GM18861 (cell line): Measurements from ENCODE around the gene GLMN.

Source experiments
- ATAC-seq: cut with Tn5 transposase; IDR thresholded peaks from one replicate; pipeline ENCODE4 v1.9.1; 2021; ENCODE audit not compliant: unreplicated experiment

GLMN gene

GRCh38 chr1:92201973-92202372, 96.8 kb downstream of the GLMN start:
- ATAC-seq = no peak
